ENCODE data around the gene LRP2BP.

DNA sequence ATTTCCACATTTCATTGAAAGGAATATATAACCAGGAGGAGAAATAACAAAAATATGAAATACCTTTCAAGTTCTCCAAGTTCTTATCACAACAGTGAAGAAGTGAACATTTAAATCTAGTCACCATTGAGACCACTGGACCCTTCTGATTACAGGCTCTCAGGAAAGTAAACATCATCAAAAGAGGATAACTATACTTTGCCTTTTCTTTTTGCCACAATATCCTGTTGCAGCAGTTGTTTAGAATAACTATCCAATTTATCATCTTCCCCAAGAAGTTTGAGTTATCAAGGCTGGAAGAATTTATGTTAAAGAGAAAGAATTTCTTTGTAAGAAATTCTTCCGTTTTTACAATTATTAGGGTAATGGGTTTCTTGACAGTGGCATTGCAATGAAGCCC is 3.6 kb downstream of the LRP2BP start:
- no peak for TF ChIP-seq POLR2AphosphoS5 (IDR thresholded peaks at IDR 0.05; ENCODE audit: low read depth, low read length)
- TF ChIP-seq TAF1 (IDR thresholded peaks at IDR 0.05; ENCODE audit: borderline replicate concordance, insufficient read depth, low read length), result no peak
- TF ChIP-seq SIN3A (IDR thresholded peaks at IDR 0.05; ENCODE audit: borderline replicate concordance, insufficient read depth, low read length), result no peak
